H1 (cell line): Measurements from ENCODE around the gene MRPL36. TPM values are rescaled to one million over a fixed set of nuclear protein-coding genes. Genes with fewer than 3 reads are reported as not detected.

Experiments
- CTCF ChIA-PET: fragments of 300-600 bp; sonication (Branson Sonifier 250); formaldehyde crosslinking; loops from one replicate; lab custom pipeline; 2021; ENCODE audit not compliant: partially characterized antibody; lab: Charles Lee
- POLR2A ChIA-PET: fragments of 300-600 bp; sonication (Branson Sonifier 250); formaldehyde crosslinking; loops from one replicate; lab custom pipeline; 2021; ENCODE audit warnings: inconsistent platforms; ENCODE audit not compliant: partially characterized antibody; lab: Charles Lee
- DNase-seq, 2 experiments: peaks; one replicate each; pipeline versions ENCODE4 v3.0.0 to v3.0.0-alpha.2; 2010 to 2022; ENCODE audit warnings: low spot score in 2 of 2, low read depth in 1 of 2, mixed read lengths in 1 of 2
- FAIRE-seq: peaks from 2 replicates; lab custom pipeline; 2011; peaks lifted over from hg19 to GRCh38; lab: Jason Lieb, UNC
- H2AFZ ChIP-seq: 2 replicates; pipeline ENCODE4 v1.8.1; 2012; ENCODE audit warnings: low read length, inconsistent platforms
- H2AK5ac ChIP-seq: 2 replicates; pipeline ENCODE4 v1.6.1; 2013; ENCODE audit warnings: low read depth, low read length
- H2BK120ac ChIP-seq: replicated peaks from 2 replicates; pipeline ENCODE3; 2013; ENCODE audit warnings: low read depth, low read length, inconsistent platforms
- H2BK12ac ChIP-seq: 2 replicates; pipeline ENCODE4 v1.6.1; 2013; ENCODE audit warnings: low read depth, low read length
- H2BK15ac ChIP-seq: 2 replicates; pipeline ENCODE4 v1.6.1; 2013; ENCODE audit warnings: low read length
- H2BK20ac ChIP-seq: 2 replicates; pipeline ENCODE4 v1.6.1; 2013; ENCODE audit warnings: low read length
- H2BK5ac ChIP-seq: 2 replicates; pipeline ENCODE4 v1.6.1; 2013; ENCODE audit warnings: low read depth, low read length
- H3K14ac ChIP-seq: 2 replicates; pipeline ENCODE4 v1.6.1; 2013; ENCODE audit warnings: inconsistent platforms; ENCODE audit not compliant: insufficient read length
- H3K18ac ChIP-seq: 2 replicates; pipeline ENCODE4 v1.6.1; 2013; ENCODE audit warnings: low read length; ENCODE audit errors: extremely low read depth
- H3K23ac ChIP-seq: 2 replicates; pipeline ENCODE4 v1.6.1; 2013; ENCODE audit warnings: inconsistent platforms; ENCODE audit not compliant: insufficient read length
- H3K23me2 ChIP-seq: 2 replicates; pipeline ENCODE4 v1.6.1; 2013; ENCODE audit warnings: low read depth, low read length
- H3K27ac ChIP-seq: 2 replicates; pipeline ENCODE4 v1.6.1; 2011; ENCODE audit warnings: low read depth, low read length, inconsistent platforms
- H3K27me3 ChIP-seq, 4 experiments: replicated peaks in 1 of 4; 1 replicate in 1 of 4; 2 replicates in 3 of 4; pipeline versions ENCODE4 v1.6.1 to v1.8.1; 2011 to 2013; ENCODE audit warnings: low read length in 3 of 4, mild to moderate bottlenecking in 3 of 4, inconsistent platforms in 2 of 4, mixed read lengths in 2 of 4, moderate library complexity in 1 of 4; ENCODE audit not compliant: control insufficient read depth in 3 of 4, insufficient read depth in 3 of 4; ENCODE audit errors: extremely low read depth in 1 of 4
- H3K36me3 ChIP-seq, 4 experiments: 2 replicates each; pipeline versions ENCODE4 v1.6.1 to v1.8.1; 2011 to 2013; ENCODE audit warnings: mild to moderate bottlenecking in 4 of 4, low read length in 3 of 4, moderate library complexity in 2 of 4, control low read depth in 1 of 4, inconsistent platforms in 1 of 4; ENCODE audit not compliant: insufficient read depth in 4 of 4, control insufficient read depth in 2 of 4
- H3K4ac ChIP-seq: replicated peaks from 2 replicates; pipeline ENCODE3; 2013; ENCODE audit warnings: low read length, low read depth, mixed read lengths, inconsistent platforms; ENCODE audit not compliant: insufficient read length
- H3K4me1 ChIP-seq, 4 experiments: replicated peaks in 1 of 4; 1 replicate in 1 of 4; 2 replicates in 3 of 4; pipeline versions ENCODE4 v1.6.1 to v1.8.1; 2011 to 2013; ENCODE audit warnings: low read length in 3 of 4, inconsistent platforms in 2 of 4, mixed read lengths in 1 of 4; ENCODE audit not compliant: insufficient read depth in 4 of 4, control insufficient read depth in 3 of 4
- H3K4me2 ChIP-seq, 2 experiments: 2 replicates each; pipeline versions ENCODE4 v1.6.1 to v1.8.1; 2011 to 2013; ENCODE audit warnings: low read depth in 2 of 2, low read length in 2 of 2, control low read depth in 1 of 2, inconsistent platforms in 1 of 2, mild to moderate bottlenecking in 1 of 2; ENCODE audit not compliant: insufficient read depth in 1 of 2
- H3K4me3 ChIP-seq, 4 experiments: fragments of 200-600, 300-600 bp in 1 of 4; sonication (generic), shearing (Covaris generic), sonication (Bioruptor Twin) in 1 of 4; 2 replicates each; pipeline versions ENCODE4 v1.5.1 to v1.8.1; 2011 to 2016; ENCODE audit warnings: low read length in 4 of 4, low read depth in 3 of 4, control low read depth in 2 of 4, inconsistent platforms in 2 of 4, mild to moderate bottlenecking in 2 of 4, mixed read lengths in 1 of 4, moderate library complexity in 1 of 4; ENCODE audit not compliant: insufficient read depth in 2 of 4; ENCODE audit errors: extremely low read depth in 1 of 4
- H3K56ac ChIP-seq: replicated peaks from 2 replicates; pipeline ENCODE3; 2013; ENCODE audit warnings: low read depth, mild to moderate bottlenecking, mixed read lengths, low read length, inconsistent platforms; ENCODE audit not compliant: insufficient read length
- H3K79me1 ChIP-seq: 2 replicates; pipeline ENCODE4 v1.6.1; 2013; ENCODE audit warnings: low read depth, low read length, control low read depth
- H3K79me2 ChIP-seq, 2 experiments: 2 replicates each; pipeline versions ENCODE4 v1.6.1 to v1.8.1; 2012 to 2013; ENCODE audit warnings: low read length in 2 of 2, mild to moderate bottlenecking in 2 of 2, inconsistent platforms in 1 of 2; ENCODE audit not compliant: insufficient read depth in 2 of 2, control insufficient read depth in 1 of 2
- H3K9ac ChIP-seq, 4 experiments: replicated peaks in 1 of 4; 1 replicate in 1 of 4; 2 replicates in 3 of 4; pipeline versions ENCODE4 v1.6.1 to v1.8.1; 2011 to 2013; ENCODE audit warnings: low read depth in 3 of 4, low read length in 3 of 4, control low read depth in 2 of 4, mild to moderate bottlenecking in 2 of 4, moderate library complexity in 2 of 4, inconsistent platforms in 1 of 4; ENCODE audit errors: extremely low read depth in 1 of 4
- H3K9me3 ChIP-seq, 2 experiments: 2 replicates each; pipeline versions ENCODE4 v1.6.1 to v1.8.1; 2012 to 2013; ENCODE audit warnings: mild to moderate bottlenecking in 2 of 2, moderate library complexity in 2 of 2, control low read depth in 1 of 2, inconsistent platforms in 1 of 2, low read depth in 1 of 2, low read length in 1 of 2, mixed read lengths in 1 of 2; ENCODE audit not compliant: insufficient read depth in 2 of 2
- H4K20me1 ChIP-seq, 2 experiments: replicated peaks in 1 of 2; 2 replicates each; pipeline versions ENCODE3 to v1.8.1; 2011 to 2013; ENCODE audit warnings: inconsistent platforms in 2 of 2, low read length in 2 of 2, mild to moderate bottlenecking in 1 of 2; ENCODE audit not compliant: insufficient read depth in 2 of 2, control insufficient read depth in 1 of 2
- H4K5ac ChIP-seq: 2 replicates; pipeline ENCODE4 v1.6.1; 2013; ENCODE audit warnings: low read length, low read depth, mixed read lengths, inconsistent platforms; ENCODE audit not compliant: insufficient read length
- H4K8ac ChIP-seq: 2 replicates; pipeline ENCODE4 v1.8.0; 2013; ENCODE audit warnings: mild to moderate bottlenecking, moderate library complexity, low read length, inconsistent platforms; ENCODE audit not compliant: insufficient read depth; ENCODE audit errors: extremely low read depth
- H4K91ac ChIP-seq: replicated peaks from 2 replicates; pipeline ENCODE3; 2013; ENCODE audit warnings: low read length, mixed read lengths, inconsistent platforms; ENCODE audit not compliant: insufficient read length
- CBX5 ChIP-seq: fragments of 300-800, 300-1000 bp; sonication (generic); IDR thresholded peaks from 2 replicates; pipeline ENCODE4 v1.7.1; 2016; ENCODE audit warnings: antibody characterized with exemption, low read length, low read depth
- GABPA ChIP-seq: IDR thresholded peaks from 2 replicates; pipeline ENCODE4 v1.6.1; 2011; ENCODE audit warnings: mild to moderate bottlenecking, low read length, moderate library complexity, borderline replicate concordance; ENCODE audit not compliant: insufficient read depth
- POLR2AphosphoS5 ChIP-seq: IDR thresholded peaks from 2 replicates; pipeline ENCODE4 v1.6.1; 2011; ENCODE audit warnings: low read depth, low read length
- SIRT6 ChIP-seq: IDR thresholded peaks from one replicate; pipeline ENCODE4 v1.7.1; 2012; ENCODE audit warnings: low read length, inconsistent platforms
- TAF1 ChIP-seq: IDR thresholded peaks from 2 replicates; pipeline ENCODE4 v1.6.1; 2011; ENCODE audit warnings: mild to moderate bottlenecking, low read depth, low read length
- WGBS, 2 experiments: shearing (Covaris generic) in 1 of 2; methylation state at CpG; one replicate each; pipeline versions ENCODE4 v1.1.6 to v1.1.7; 2013 to 2015; ENCODE audit warnings: low lambda C conversion rate in 2 of 2, mixed read lengths in 2 of 2, inconsistent platforms in 1 of 2, low coverage in 1 of 2, missing lambda C conversion rate in 1 of 2; ENCODE audit not compliant: insufficient replicate concordance in 2 of 2, insufficient coverage in 1 of 2, insufficient read length in 1 of 2; ENCODE audit errors: extremely low coverage in 1 of 2, missing lambda C conversion rate in 1 of 2; 5-methylcytosine and 5-hydroxymethylcytosine counted together
- polyA plus RNA-seq, 7 experiments: library from polyadenylated mRNA; depleted of rRNA in 3 of 7; stranded (reverse) in 5 of 7; unstranded in 2 of 7; fragments of >200 nt in 5 of 7; fragments of 200-250 nt in 2 of 7; gene quantifications; 1 replicate in 5 of 7; 2 replicates in 1 of 7; 4 replicates in 1 of 7; pipeline versions ENCODE4 v1.2.1 to v1.2.3, GENCODE V29; 2011 to 2013; ENCODE audit warnings: missing spikeins in 2 of 7, mixed read lengths in 2 of 7
- total RNA-seq: library from RNA; stranded (reverse); fragmentation: NEBNext Ultra II Directional; extraction: Animal tissue kit (Norgen Biotek cat#: 25700); gene quantifications from 2 replicates; pipeline ENCODE4 v1.2.1, GENCODE V29; 2021
- TF ChIP-seq, protein P1 (sequence below): IDR thresholded peaks from 2 replicates; pipeline ENCODE4 v1.6.1; 2011; ENCODE audit warnings: low read depth, mild to moderate bottlenecking, low read length; ENCODE audit not compliant: insufficient read depth

The MRPL36 gene
- total and polyA plus RNA-seq, 2 of the 8 experiments (the other 6 are each of a cell fraction or from before 2014, with no cell fraction given), result 56.3 to 81.5 TPM

- 86% methylated on average over 10 of the region's 10 CpGs; no CpG with 5 or more reads in 1 of the 2 experiments for WGBS, 2 experiments
- no peak overlapping the region for H2AFZ ChIP-seq
- no peak overlapping the region for H3K18ac ChIP-seq
- no peak overlapping the region for H4K8ac ChIP-seq
- ChIA-PET CTCF (interaction anchor here (0.9 to 10.6 kb wide), 5 partner anchors 14 to 248 kb away, joined by 3 to 74 read pairs (median 4); no protein-coding TSS in a partner anchor), POLR2A (no interaction called here)
- no peak overlapping the region for H3K4me2 ChIP-seq
- no peaks in the 10 kb centered on the region for H3K36me3 ChIP-seq
- H2BK120ac ChIP-seq, result no peak overlapping the region
- H3K23ac ChIP-seq, result no peak overlapping the region
- no peak overlapping the region for H2AK5ac ChIP-seq
- no peak overlapping the region for H2BK20ac ChIP-seq
- H3K4me1 ChIP-seq, result peaks cover 0 to 6% (median 0%) of the 10 kb centered on the region in 4 experiments; a peak in 2 of 7 replicates
- TF ChIP-seq, protein P1, sequence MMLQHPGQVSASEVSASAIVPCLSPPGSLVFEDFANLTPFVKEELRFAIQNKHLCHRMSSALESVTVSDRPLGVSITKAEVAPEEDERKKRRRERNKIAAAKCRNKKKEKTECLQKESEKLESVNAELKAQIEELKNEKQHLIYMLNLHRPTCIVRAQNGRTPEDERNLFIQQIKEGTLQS, result no peak
- TF ChIP-seq SIRT6 (no peak), TAF1 (no peak), POLR2AphosphoS5 (no peak), GABPA (no peak), CBX5 (no peak)
- no peak overlapping the region for H3K27ac ChIP-seq
- H3K9me3 ChIP-seq, result peaks cover 0 to 3% of the 10 kb centered on the region in 2 experiments; a peak in 1 of 4 replicates
- H3K4ac ChIP-seq, result no peak overlapping the region
- H3K4me3 ChIP-seq, result no peak overlapping the region
- H3K14ac ChIP-seq, result no peak overlapping the region
- no peak overlapping the region for H3K56ac ChIP-seq
- no peaks in the 10 kb centered on the region for H3K79me1 ChIP-seq
- no peak overlapping the region for H4K5ac ChIP-seq
- no peak overlapping the region for H2BK5ac ChIP-seq
- H4K20me1 ChIP-seq, result no peaks in the 10 kb centered on the region
- DNase-seq (peak in 1 of 2 experiments; percentile 37), FAIRE-seq (no peak)
- no peaks in the 10 kb centered on the region for H3K79me2 ChIP-seq
- H3K27me3 ChIP-seq, result no peaks in the 10 kb centered on the region
- H2BK12ac ChIP-seq, result no peak overlapping the region
- H3K9ac ChIP-seq, result no peak overlapping the region
- H4K91ac ChIP-seq, result no peak overlapping the region
- no peaks in the 10 kb centered on the region for H3K23me2 ChIP-seq
- no peak overlapping the region for H2BK15ac ChIP-seq
These were observed 42.1 kb downstream of the MRPL36 start for GRCh38 chr5:1757511-1757910.
